Measurements from ENCODE around the gene GPRIN2.

Gene GPRIN2

DNA sequence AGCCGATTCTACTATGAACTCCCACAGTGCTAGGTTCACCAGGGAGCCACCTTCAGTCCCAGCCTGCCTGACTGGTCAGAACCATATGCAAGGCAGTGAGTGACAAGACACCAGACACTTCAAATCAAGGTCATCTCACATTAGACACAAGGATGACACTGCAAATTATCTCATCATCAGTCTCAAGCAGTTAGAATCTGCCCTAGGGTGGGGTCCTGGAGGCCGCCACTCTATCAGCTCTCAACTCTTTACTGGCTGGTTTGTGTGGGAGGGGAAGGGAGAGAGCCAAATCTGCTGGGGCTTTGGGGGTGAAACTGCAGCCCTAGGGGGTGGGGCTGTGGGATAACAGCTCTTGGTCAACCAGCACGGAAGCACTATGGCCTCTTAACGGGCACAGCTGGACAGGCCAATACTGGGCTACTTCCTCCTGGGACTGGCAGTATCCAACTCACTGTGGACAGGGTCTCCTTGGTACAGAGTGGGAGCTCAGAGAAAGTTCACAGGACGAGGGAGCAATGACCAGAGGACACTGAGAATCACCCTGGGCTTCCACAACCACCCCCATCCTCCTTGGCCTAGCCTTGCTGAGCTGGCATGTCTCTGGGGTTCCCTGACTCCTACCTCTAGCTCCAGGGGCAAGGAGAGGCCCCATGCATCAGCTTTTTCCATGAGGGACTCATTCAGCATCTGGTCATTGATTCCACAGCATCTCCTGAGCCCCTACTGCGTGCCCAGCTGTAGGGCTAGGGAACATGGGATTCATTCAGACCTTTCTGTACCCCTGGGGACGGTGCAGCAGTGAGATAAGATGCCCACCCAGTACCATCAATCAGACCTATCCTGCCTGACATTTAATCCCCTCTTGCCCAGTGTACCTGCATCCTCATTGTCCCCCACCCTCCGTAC lies 5.4 kb downstream of the GPRIN2 start:
- POLR2A ChIA-PET, result no interaction called here
- DNase-seq (ENCODE audit: extremely low spot score), result no peak
- CTCF ChIA-PET, result no interaction called here

DNA sequence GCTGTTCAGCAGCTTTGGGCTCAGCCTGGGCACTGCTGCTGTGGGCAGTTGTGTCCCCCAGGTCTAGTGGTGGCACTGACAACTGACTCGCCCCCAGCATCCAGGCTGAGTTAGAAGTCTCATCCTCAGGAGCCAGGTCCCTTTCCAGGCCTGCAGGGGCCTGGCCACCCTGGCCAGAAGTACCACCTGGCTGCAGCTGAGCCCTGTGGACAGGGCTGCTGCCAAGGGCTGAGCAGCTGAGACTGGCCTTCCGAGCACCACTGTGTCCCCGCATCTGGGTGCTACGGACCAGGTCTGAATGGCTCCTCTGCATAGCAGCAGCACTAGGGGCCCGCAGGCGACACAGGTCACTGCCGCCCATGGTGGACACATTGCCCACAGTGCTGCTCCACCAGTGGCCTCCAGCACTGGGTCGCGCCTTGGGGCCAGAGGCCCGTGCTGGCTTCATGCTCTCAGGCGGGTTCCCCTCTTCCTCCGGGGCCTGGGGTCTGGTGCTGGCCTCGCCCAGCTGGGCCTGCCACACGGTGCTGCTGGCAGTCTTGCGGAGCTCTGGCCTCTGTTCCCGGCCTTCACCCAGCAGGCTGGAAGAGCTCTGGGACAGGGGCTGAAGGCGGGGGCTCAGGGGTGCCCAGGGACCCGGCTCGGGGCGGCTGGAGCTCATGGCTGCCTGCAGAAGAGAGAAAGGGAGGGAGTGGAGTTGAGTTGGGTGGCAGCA lies 6.2 kb downstream of the GPRIN2 start:
- ChIA-PET POLR2A (no interaction called here), CTCF (no interaction called here)
- no peak for DNase-seq (ENCODE audit: extremely low spot score)
- TF ChIP-seq LEF1 (IDR thresholded peaks at IDR 0.05; ENCODE audit: borderline replicate concordance), result no peak
- no peak for TF ChIP-seq SUZ12 (IDR thresholded peaks at IDR 0.05)
- TF ChIP-seq FOXM1 (IDR thresholded peaks at IDR 0.05; ENCODE audit: borderline replicate concordance), result no peak

More for the DNA sequence above, 5.4 kb downstream of the GPRIN2 start:
- TF ChIP-seq BHLHE40 (IDR thresholded peaks at IDR 0.05; ENCODE audit: borderline replicate concordance) (no peak), NFRKB (IDR thresholded peaks at IDR 0.05) (no peak), HDGF (IDR thresholded peaks at IDR 0.05; ENCODE audit: borderline replicate concordance) (no peak), CTBP1 (IDR thresholded peaks at IDR 0.05; ENCODE audit: borderline replicate concordance) (no peak), L3MBTL2 (conservative IDR thresholded peaks at IDR 0.05) (no peak), FOXK2 (IDR thresholded peaks at IDR 0.05) (no peak), FOXM1 (IDR thresholded peaks at IDR 0.05; ENCODE audit: borderline replicate concordance) (no peak), ELF4 (IDR thresholded peaks at IDR 0.05) (no peak), LEF1 (IDR thresholded peaks at IDR 0.05; ENCODE audit: borderline replicate concordance) (no peak), ARNT (IDR thresholded peaks at IDR 0.05) (no peak), SUZ12 (IDR thresholded peaks at IDR 0.05) (no peak), ZNF384 (IDR thresholded peaks at IDR 0.05) (no peak), SP1 (IDR thresholded peaks at IDR 0.05) (no peak), FOXA1 (IDR thresholded peaks at IDR 0.05) (no peak), TARDBP (IDR thresholded peaks at IDR 0.05) (no peak)
- TF ChIP-seq, protein P1, sequence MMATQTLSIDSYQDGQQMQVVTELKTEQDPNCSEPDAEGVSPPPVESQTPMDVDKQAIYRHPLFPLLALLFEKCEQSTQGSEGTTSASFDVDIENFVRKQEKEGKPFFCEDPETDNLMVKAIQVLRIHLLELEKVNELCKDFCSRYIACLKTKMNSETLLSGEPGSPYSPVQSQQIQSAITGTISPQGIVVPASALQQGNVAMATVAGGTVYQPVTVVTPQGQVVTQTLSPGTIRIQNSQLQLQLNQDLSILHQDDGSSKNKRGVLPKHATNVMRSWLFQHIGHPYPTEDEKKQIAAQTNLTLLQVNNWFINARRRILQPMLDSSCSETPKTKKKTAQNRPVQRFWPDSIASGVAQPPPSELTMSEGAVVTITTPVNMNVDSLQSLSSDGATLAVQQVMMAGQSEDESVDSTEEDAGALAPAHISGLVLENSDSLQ (IDR thresholded peaks at IDR 0.05), result no peak

DNA sequence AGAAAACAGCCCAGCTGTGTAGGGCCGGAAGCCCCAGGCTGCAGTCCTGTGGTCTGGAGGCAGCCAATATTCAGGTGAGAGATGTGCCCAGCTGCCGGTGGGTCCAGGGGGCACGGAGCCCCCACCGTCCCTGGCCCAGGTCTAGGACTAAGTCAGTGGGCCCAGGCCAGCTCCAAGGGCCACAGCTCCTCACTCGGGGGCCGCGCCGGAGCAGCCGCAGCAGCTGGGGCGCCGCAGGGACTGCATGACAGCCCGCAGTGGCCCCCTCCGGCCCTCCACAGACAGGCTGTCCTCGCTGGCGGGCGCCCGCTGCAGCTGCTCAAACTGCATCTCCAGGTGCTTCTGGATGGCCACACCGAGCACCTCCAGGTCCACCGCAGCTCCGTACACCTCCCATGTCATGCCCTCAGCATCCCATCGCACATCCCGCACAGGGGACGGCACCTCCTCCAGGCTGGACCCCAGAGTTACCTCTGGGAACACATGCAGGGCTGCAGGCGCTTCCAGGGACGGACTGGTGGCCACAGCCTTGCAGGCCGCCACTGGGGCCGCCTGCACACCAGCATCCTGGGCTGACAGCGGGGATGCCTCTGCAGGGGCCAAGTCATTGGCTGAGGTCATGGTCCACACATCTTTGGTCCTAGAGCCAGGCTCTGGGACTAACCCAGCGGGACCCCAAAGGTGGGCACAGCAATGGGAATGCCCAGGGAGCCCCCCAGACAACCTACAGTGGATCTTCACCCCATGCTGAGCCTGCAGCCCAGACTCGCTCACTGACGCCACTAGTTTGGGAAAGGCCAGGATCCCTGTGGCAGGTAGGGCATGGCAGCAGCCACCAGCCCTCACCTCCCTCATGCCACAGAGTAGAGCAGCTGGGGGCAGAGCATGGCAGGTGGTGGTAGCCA lies 7.0 kb downstream of the GPRIN2 start:
- POLR2A ChIA-PET, result no interaction called here
- TF ChIP-seq FOXM1 (IDR thresholded peaks at IDR 0.05; ENCODE audit: borderline replicate concordance) (no peak), SP1 (IDR thresholded peaks at IDR 0.05) (no peak), BHLHE40 (IDR thresholded peaks at IDR 0.05; ENCODE audit: borderline replicate concordance) (no peak), NFRKB (IDR thresholded peaks at IDR 0.05) (no peak), L3MBTL2 (conservative IDR thresholded peaks at IDR 0.05) (no peak), TARDBP (IDR thresholded peaks at IDR 0.05) (no peak), CTBP1 (IDR thresholded peaks at IDR 0.05; ENCODE audit: borderline replicate concordance) (no peak), ELF4 (IDR thresholded peaks at IDR 0.05) (no peak), LEF1 (IDR thresholded peaks at IDR 0.05; ENCODE audit: borderline replicate concordance) (no peak), FOXA1 (IDR thresholded peaks at IDR 0.05) (no peak), HDGF (IDR thresholded peaks at IDR 0.05; ENCODE audit: borderline replicate concordance) (no peak)
- DNase-seq (ENCODE audit: extremely low spot score), result no peak
- CTCF ChIA-PET, result no interaction called here

DNA sequence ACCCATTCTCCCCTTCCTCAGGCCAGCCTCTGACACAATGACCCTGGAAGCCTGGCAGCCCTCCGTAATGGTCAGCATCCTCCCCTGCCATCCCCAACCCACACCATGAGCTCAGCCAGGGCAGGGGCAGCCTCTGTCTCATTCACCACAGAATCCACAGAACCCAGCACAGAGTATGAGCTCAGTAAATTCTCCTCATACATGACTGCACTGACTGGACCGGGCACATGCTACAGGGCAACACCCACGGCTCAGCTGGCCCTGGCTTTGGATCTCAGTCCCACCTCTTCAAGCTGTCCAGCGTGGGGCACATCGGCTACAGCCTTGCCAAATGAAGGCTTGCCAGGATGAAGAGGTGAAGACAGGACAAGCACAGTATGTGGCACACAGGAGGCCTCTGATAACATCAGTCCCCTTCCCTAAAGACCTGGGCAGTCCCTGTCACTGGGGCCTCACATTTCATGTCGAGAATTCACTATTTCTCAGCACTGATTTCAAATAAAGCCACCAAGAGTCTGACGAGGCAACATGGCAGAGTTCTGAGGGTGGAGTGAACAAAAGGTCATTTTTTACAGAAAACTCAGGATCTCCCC lies 7.9 kb downstream of the GPRIN2 start:
- DNase-seq (ENCODE audit: extremely low spot score), result no peak
- ChIA-PET POLR2A (no interaction called here), CTCF (no interaction called here)

DNA sequence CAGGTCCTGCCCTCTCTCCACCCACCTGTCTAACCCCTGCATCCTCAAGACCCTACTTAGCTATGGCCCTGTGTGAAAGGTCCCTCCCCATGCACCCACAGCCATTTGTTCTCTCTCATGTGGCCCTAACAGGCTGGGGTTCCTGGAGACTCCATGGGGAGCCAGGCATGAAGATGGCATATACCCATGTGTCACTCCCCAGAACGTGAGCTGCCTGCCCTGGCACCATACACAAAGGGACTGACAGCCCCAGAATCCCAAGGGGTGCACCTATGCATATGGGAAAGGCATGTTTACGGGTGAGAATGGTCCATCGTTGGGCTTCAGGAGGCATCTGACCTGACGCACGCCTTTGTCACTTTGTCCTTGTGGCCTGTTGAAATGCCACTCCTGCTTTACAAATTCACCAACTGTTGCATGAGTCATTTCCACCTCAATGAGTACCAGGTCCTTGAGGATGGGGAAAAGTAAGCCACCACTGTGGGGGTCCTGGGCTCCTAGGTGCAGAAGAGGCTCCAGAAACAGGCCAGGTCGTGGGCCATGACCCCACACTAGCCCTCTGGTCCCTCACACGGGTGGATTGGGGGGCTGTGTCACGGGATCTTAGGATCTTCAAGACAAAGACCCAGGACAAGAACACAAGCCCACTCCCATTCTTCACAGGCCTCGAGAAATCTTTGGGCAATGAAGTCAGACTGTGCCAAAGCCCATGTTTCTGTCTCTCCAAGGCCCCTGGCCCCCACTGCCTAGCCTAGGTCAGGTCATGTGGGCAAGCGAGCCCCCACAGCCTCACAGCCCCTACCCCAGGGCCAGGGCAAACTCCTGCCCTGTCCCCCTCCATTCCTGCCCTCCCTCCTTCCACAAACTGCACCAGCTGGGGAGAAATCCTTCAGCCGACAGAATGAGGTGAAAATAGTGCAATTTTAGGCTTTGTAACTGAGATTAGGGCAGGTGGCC lies 8.6 kb downstream of the GPRIN2 start:
- ChIA-PET POLR2A (no interaction called here), CTCF (no interaction called here)
- DNase-seq (ENCODE audit: extremely low spot score), result no peak
- TF ChIP-seq HDGF (IDR thresholded peaks at IDR 0.05; ENCODE audit: borderline replicate concordance) (no peak), FOXA1 (IDR thresholded peaks at IDR 0.05) (no peak), NFRKB (IDR thresholded peaks at IDR 0.05) (no peak), L3MBTL2 (conservative IDR thresholded peaks at IDR 0.05) (no peak), CTBP1 (IDR thresholded peaks at IDR 0.05; ENCODE audit: borderline replicate concordance) (no peak), ELF4 (IDR thresholded peaks at IDR 0.05) (no peak), ZNF384 (IDR thresholded peaks at IDR 0.05) (no peak), ARNT (IDR thresholded peaks at IDR 0.05) (no peak), FOXM1 (IDR thresholded peaks at IDR 0.05; ENCODE audit: borderline replicate concordance) (no peak), TARDBP (IDR thresholded peaks at IDR 0.05) (no peak), BHLHE40 (IDR thresholded peaks at IDR 0.05; ENCODE audit: borderline replicate concordance) (no peak), LEF1 (IDR thresholded peaks at IDR 0.05; ENCODE audit: borderline replicate concordance) (no peak), SUZ12 (IDR thresholded peaks at IDR 0.05) (no peak), FOXK2 (IDR thresholded peaks at IDR 0.05) (no peak), SP1 (IDR thresholded peaks at IDR 0.05) (no peak)
- TF ChIP-seq, protein P1 (IDR thresholded peaks at IDR 0.05), result no peak

More for the DNA sequence above, 7.9 kb downstream of the GPRIN2 start:
- TF ChIP-seq BHLHE40 (IDR thresholded peaks at IDR 0.05; ENCODE audit: borderline replicate concordance), result no peak
- no peak for TF ChIP-seq HDGF (IDR thresholded peaks at IDR 0.05; ENCODE audit: borderline replicate concordance)
- TF ChIP-seq FOXM1 (IDR thresholded peaks at IDR 0.05; ENCODE audit: borderline replicate concordance), result no peak
- no peak for TF ChIP-seq ELF4 (IDR thresholded peaks at IDR 0.05)
- no peak for TF ChIP-seq L3MBTL2 (conservative IDR thresholded peaks at IDR 0.05)

All from HEK293T (cell line).